ENCODE data around the gene ISG15.

ISG15 gene

GRCh38 chr1:1033731-1034438 is 20.6 kb downstream of the ISG15 start:
- H3K14ac ChIP-seq (ENCODE audit: low read length in 2 of 2) = no peak overlapping the region
- H3K4me1 ChIP-seq (ENCODE audit: control insufficient read depth, insufficient read depth, low read depth, low read length) = peaks cover 61% of the 10 kb centered on the region
- no peak overlapping the region for H3K18ac ChIP-seq (ENCODE audit: low read depth in 1 of 2, low read length in 2 of 2)
- H2BK120ac ChIP-seq (ENCODE audit: low read depth, low read length) = no peak overlapping the region
- H3K27ac ChIP-seq (ENCODE audit: low read length, poor library complexity, severe bottlenecking) = no peak overlapping the region
- no peak overlapping the region for H4K8ac ChIP-seq (ENCODE audit: low read length)
- H2BK15ac ChIP-seq (ENCODE audit: low read depth, poor library complexity, severe bottlenecking) = no peak overlapping the region
- H3K9ac ChIP-seq (ENCODE audit: low read length) = no peak overlapping the region
- H2BK5ac ChIP-seq (ENCODE audit: low read depth, low read length, poor library complexity, severe bottlenecking) = no peak overlapping the region
- no peak for DNase-seq
- no peak overlapping the region for H4K91ac ChIP-seq (ENCODE audit: low read length)
- no peak overlapping the region for H3K4ac ChIP-seq (ENCODE audit: low read depth in 1 of 2, low read length in 2 of 2)
- H2BK12ac ChIP-seq (ENCODE audit: low read length in 2 of 2) = no peak overlapping the region
- peak overlapping the region in 1 of 2 experiments; percentile 47 for H3K4me3 ChIP-seq (ENCODE audit: insufficient read depth in 1 of 2, low read depth in 1 of 2, low read length in 2 of 2)
- no peak overlapping the region for H2AK5ac ChIP-seq (ENCODE audit: low read length, severe bottlenecking)
- peaks cover 27% of the 10 kb centered on the region for H3K79me1 ChIP-seq (replicated peaks; ENCODE audit: low read length, poor library complexity, severe bottlenecking)
- H3K27me3 ChIP-seq (ENCODE audit: control insufficient read depth in 1 of 2, insufficient read depth in 1 of 2, low read length in 2 of 2) = peaks cover 0 to 67% of the 10 kb centered on the region in 2 experiments
- H3K4me2 ChIP-seq (ENCODE audit: low read length, poor library complexity, severe bottlenecking) = peak overlapping the region; percentile 84
- H2AFZ ChIP-seq (ENCODE audit: low read depth, low read length) = no peak overlapping the region
- H3K36me3 ChIP-seq (ENCODE audit: control insufficient read depth in 1 of 2, insufficient read depth in 2 of 2, low read depth in 1 of 2, low read length in 2 of 2) = peaks cover 0 to 78% of the 10 kb centered on the region in 2 experiments
- H3K9me3 ChIP-seq (ENCODE audit: control insufficient read depth, low read length) = no peaks in the 10 kb centered on the region
- peak overlapping the region in 1 of 2 experiments; percentile 46 for H3K23ac ChIP-seq (ENCODE audit: low read length in 2 of 2)
- WGBS = 4% methylated on average over 67 of the region's 71 CpGs

GRCh38 chr1:1034439-1034781 is 21.1 kb downstream of the ISG15 start:
- Histone ChIP-seq H2AFZ (ENCODE audit: low read depth, low read length) (no peak overlapping the region), H4K91ac (ENCODE audit: low read length) (no peak overlapping the region), H3K36me3 (ENCODE audit: control insufficient read depth in 1 of 2, insufficient read depth in 2 of 2, low read depth in 1 of 2, low read length in 2 of 2) (peaks cover 0 to 77% of the 10 kb centered on the region in 2 experiments), H3K9me3 (ENCODE audit: control insufficient read depth, low read length) (no peaks in the 10 kb centered on the region), H4K8ac (ENCODE audit: low read length) (no peak overlapping the region), H3K23ac (ENCODE audit: low read length in 2 of 2) (no peak overlapping the region), H2BK15ac (ENCODE audit: low read depth, poor library complexity, severe bottlenecking) (no peak overlapping the region), H3K9ac (ENCODE audit: low read length) (no peak overlapping the region), H2BK12ac (ENCODE audit: low read length in 2 of 2) (no peak overlapping the region), H3K14ac (ENCODE audit: low read length in 2 of 2) (no peak overlapping the region), H3K4me2 (ENCODE audit: low read length, poor library complexity, severe bottlenecking) (peak overlapping the region; percentile 84), H3K27ac (ENCODE audit: low read length, poor library complexity, severe bottlenecking) (no peak overlapping the region), H2AK5ac (ENCODE audit: low read length, severe bottlenecking) (no peak overlapping the region), H3K79me1 (replicated peaks; ENCODE audit: low read length, poor library complexity, severe bottlenecking) (peaks cover 31% of the 10 kb centered on the region), H2BK5ac (ENCODE audit: low read depth, low read length, poor library complexity, severe bottlenecking) (no peak overlapping the region), H3K4ac (ENCODE audit: low read depth in 1 of 2, low read length in 2 of 2) (no peak overlapping the region), H3K4me1 (ENCODE audit: control insufficient read depth, insufficient read depth, low read depth, low read length) (peaks cover 63% of the 10 kb centered on the region), H3K18ac (ENCODE audit: low read depth in 1 of 2, low read length in 2 of 2) (no peak overlapping the region), H3K4me3 (ENCODE audit: insufficient read depth in 1 of 2, low read depth in 1 of 2, low read length in 2 of 2) (no peak overlapping the region), H3K27me3 (ENCODE audit: control insufficient read depth in 1 of 2, insufficient read depth in 1 of 2, low read length in 2 of 2) (peaks cover 0 to 72% of the 10 kb centered on the region in 2 experiments), H2BK120ac (ENCODE audit: low read depth, low read length) (no peak overlapping the region)
- no peak for DNase-seq
- WGBS = 56% methylated on average over 30 of the region's 30 CpGs

GRCh38 chr1:1035291-1035943 is 22.1 kb downstream of the ISG15 start:
- Histone ChIP-seq H4K91ac (ENCODE audit: low read length) (no peak overlapping the region), H3K79me1 (replicated peaks; ENCODE audit: low read length, poor library complexity, severe bottlenecking) (peaks cover 41% of the 10 kb centered on the region), H2BK15ac (ENCODE audit: low read depth, poor library complexity, severe bottlenecking) (no peak overlapping the region), H3K27me3 (ENCODE audit: control insufficient read depth in 1 of 2, insufficient read depth in 1 of 2, low read length in 2 of 2) (peaks cover 0 to 81% of the 10 kb centered on the region in 2 experiments), H2BK120ac (ENCODE audit: low read depth, low read length) (no peak overlapping the region), H3K27ac (ENCODE audit: low read length, poor library complexity, severe bottlenecking) (no peak overlapping the region), H2AK5ac (ENCODE audit: low read length, severe bottlenecking) (no peak overlapping the region), H2AFZ (ENCODE audit: low read depth, low read length) (no peak overlapping the region), H3K4me2 (ENCODE audit: low read length, poor library complexity, severe bottlenecking) (no peak overlapping the region), H2BK12ac (ENCODE audit: low read length in 2 of 2) (no peak overlapping the region), H3K4me1 (ENCODE audit: control insufficient read depth, insufficient read depth, low read depth, low read length) (peaks cover 63% of the 10 kb centered on the region), H3K14ac (ENCODE audit: low read length in 2 of 2) (no peak overlapping the region), H3K4ac (ENCODE audit: low read depth in 1 of 2, low read length in 2 of 2) (no peak overlapping the region), H3K9ac (ENCODE audit: low read length) (no peak overlapping the region), H3K23ac (ENCODE audit: low read length in 2 of 2) (no peak overlapping the region), H3K36me3 (ENCODE audit: control insufficient read depth in 1 of 2, insufficient read depth in 2 of 2, low read depth in 1 of 2, low read length in 2 of 2) (peaks cover 0 to 78% of the 10 kb centered on the region in 2 experiments), H4K8ac (ENCODE audit: low read length) (no peak overlapping the region), H2BK5ac (ENCODE audit: low read depth, low read length, poor library complexity, severe bottlenecking) (no peak overlapping the region), H3K9me3 (ENCODE audit: control insufficient read depth, low read length) (no peaks in the 10 kb centered on the region), H3K4me3 (ENCODE audit: insufficient read depth in 1 of 2, low read depth in 1 of 2, low read length in 2 of 2) (no peak overlapping the region), H3K18ac (ENCODE audit: low read depth in 1 of 2, low read length in 2 of 2) (no peak overlapping the region)
- 94% methylated on average over 19 of the region's 19 CpGs for WGBS
- DNase-seq = no peak
